Measurements from ENCODE around the gene ZNF260.
"Not testable (repeated sequence)": the region's sequence is repeated elsewhere in the genome, so short reads cannot be mapped to it uniquely, and the experiment has no call there.

Gene ZNF260

DNA sequence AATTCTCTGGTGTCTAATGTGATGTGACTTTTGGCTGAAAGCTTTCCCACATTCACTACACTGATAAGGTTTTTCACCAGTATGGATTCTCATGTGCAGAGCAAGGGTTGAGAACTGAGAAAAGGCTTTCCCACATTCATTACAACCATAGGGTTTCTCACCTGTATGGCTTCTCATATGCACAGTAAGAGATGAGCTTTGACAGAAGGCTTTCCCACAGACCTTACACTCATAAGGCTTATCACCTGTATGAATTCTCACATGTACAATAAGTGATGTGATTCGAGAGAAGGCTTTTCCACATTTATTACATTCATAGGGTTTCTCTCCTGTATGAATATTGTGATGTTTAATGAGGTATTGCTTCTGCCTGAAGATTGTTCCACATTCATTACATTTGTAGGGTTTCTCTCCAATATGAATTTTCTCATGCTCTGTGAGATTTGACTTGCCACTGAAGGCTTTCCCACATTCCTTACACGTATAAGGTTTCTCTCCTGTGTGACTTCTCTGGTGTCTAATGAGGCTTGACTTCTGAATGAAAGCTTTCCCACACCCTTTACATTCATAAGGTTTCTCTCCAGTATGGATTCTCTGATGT lies 14.0 kb downstream of the ZNF260 start:
- H3K4me3 Mint-ChIP-seq = no peak overlapping the region
- peaks cover 28% of the 10 kb centered on the region for H3K9me3 Mint-ChIP-seq
- peaks cover 70% of the 10 kb centered on the region for H3K36me3 Mint-ChIP-seq
- ATAC-seq = no peak
- H3K27ac Mint-ChIP-seq = no peak overlapping the region
- H3K4me1 Mint-ChIP-seq = no peaks in the 10 kb centered on the region
- H3K27me3 Mint-ChIP-seq = no peaks in the 10 kb centered on the region

DNA sequence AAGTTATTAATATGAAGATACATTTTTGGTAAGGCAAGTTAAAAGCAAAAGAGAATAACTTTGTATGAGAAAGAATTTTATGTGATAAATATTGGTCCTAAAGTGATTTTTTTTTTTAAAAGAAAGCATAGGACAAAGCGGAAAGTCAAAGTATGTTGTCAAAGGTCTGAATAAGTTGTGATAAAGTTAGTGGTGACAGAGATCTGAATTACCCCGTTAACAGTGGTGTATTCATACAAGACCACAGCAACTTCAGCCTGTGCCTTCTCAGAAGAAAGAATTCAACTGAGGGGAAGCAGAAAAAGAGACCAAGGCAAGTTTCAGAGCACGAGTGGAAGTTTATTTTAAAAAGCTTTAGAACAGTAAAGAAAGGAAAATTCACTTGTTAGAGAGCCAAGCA lies 19.7 kb downstream of the ZNF260 start:
- ATAC-seq = no peak
- Mint-ChIP-seq H3K9me3 (peaks cover 13% of the 10 kb centered on the region), H3K4me1 (no peaks in the 10 kb centered on the region), H3K27ac (no peak overlapping the region), H3K36me3 (peaks cover 15% of the 10 kb centered on the region), H3K27me3 (no peaks in the 10 kb centered on the region), H3K4me3 (no peak overlapping the region)

DNA sequence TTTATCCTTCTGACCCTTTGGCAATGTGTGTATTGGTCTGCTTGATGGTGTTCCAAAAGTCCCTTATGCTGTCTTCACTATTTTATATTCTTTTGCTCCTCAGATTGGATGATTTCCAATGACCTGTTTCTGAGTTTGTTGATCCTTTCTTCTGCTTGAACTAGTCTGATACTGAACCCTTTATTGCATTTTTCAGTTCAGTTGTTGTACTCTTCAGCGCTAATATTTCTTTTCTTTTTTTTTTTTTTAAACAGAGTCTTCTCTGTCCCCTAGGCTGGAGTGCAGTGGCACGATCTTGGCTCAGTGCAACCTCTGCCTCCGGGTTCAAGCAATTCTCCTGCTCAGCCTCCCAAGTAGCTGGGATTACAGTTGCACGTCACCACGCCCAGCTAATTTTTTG lies 26.1 kb downstream of the ZNF260 start:
- Mint-ChIP-seq H3K36me3 (peaks cover 6% of the 10 kb centered on the region), H3K27ac (no peak overlapping the region), H3K27me3 (no peaks in the 10 kb centered on the region), H3K9me3 (peaks cover 25% of the 10 kb centered on the region), H3K4me3 (no peak overlapping the region), H3K4me1 (no peaks in the 10 kb centered on the region)
- ATAC-seq = no peak

DNA sequence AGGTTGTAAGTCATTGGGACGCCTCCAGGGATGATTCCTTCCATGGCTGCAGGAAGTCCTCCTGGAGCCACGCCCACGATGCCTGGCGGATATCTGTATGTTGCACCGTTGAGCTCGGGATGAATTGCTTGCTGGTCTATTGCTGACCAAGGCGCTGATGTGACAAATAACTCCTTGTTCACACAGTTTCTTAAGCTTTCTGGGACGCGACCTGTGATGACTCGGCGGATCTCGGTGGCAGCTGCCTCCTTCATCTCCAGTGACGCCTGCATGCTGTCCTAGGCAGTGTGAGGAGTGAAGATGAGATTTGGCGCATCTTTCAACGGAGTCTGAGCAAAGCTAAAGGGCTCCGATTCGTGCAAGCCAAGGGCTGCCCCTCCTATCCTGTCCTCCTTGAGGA lies 31.1 kb downstream of the ZNF260 start:
- H3K36me3 Mint-ChIP-seq = no peaks in the 10 kb centered on the region
- ATAC-seq = no peak
- no peak overlapping the region for H3K4me3 Mint-ChIP-seq
- no peak overlapping the region for H3K27ac Mint-ChIP-seq
- H3K9me3 Mint-ChIP-seq = peaks cover 10% of the 10 kb centered on the region
- H3K27me3 Mint-ChIP-seq = no peaks in the 10 kb centered on the region
- H3K4me1 Mint-ChIP-seq = peaks cover 9% of the 10 kb centered on the region

DNA sequence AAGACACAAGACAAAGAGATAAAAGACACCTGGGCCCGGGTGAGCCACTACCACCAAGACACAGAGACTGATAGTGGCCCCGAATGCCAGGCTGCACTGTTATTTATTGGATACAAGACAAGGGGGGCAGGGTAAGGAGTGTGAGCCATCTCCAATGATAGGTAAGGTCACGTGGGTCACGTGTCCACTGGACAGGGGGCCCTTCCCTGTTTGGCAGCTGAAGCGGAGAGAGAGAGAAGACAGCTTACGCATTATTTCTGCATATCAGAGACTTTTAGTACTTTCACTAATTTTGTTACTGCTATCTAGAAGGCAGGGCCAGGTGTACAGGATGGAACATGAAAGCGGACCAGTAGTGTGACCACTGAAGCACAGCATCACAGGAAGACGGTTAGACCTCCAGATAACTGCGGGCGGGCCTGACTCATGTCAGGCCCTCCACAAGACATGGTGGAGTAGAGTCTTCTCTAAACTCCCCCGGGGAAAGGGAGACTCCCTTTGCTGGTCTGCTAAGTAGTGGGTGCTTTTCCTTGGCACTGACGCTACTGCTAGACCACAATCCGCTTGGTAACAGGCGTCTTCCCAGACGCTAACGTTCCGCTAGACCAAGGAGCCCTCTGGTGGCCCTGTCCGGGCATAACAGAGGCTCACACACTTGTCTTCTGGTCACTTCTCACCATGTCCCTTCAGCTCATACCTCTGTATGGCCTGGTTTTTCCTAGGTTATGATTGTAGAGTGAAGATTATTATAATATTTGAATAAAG lies 35.2 kb downstream of the ZNF260 start:
- H3K27ac Mint-ChIP-seq = peak overlapping the region; percentile 76
- not testable (repeated sequence) for ATAC-seq, H3K27me3 Mint-ChIP-seq, H3K36me3 Mint-ChIP-seq, H3K9me3 Mint-ChIP-seq
- H3K4me3 Mint-ChIP-seq = peak overlapping the region; percentile 64
- peaks cover 27% of the 10 kb centered on the region for H3K4me1 Mint-ChIP-seq

DNA sequence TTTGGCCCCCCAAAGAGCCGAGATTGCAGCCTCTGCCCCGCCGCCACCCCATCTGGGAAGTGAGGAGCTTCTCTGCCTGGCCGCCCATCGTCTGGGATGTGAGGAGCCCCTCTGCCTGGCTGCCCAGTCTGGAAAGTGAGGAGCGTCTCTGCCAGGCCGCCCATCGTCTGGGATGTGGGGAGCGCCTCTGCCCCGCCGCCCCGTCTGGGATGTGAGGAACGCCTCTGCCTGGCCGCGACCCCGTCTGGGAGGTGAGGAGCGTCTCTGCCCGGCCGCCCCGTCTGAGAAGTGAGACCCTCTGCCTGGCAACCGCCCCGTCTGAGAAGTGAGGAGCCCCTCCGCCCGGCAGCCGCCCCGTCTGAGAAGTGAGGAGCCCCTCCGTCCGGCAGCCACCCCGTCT lies 37.2 kb downstream of the ZNF260 start:
- peak overlapping the region; percentile 89 for H3K4me3 Mint-ChIP-seq

DNA sequence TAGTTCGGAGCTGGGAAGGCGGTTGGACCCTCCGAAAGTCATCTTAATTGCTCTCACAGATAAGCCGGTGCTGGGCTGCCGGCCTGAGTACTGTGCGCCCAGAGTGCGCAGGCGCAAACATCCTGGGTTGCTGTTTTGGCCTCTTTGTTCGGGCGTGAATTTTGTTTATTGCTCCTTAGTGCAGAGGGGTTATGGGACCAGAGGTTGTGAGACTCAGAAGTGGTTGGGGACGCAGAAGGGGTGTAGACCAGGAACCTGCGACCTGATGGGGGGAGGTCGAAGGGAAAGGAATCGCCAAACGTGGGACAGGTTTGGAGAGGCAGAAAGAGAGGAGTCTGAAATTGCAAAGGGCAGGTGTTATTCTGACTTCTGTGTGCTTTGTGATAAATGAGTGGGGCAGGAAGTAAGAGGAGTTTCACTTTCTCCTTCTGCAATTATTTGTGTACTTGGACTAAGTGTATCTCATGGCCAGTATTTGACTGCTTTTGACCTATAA lies 38.1 kb downstream of the ZNF260 start:
- H3K27ac Mint-ChIP-seq = peak overlapping the region; percentile 96

More for the DNA sequence above, 37.2 kb downstream of the ZNF260 start:
- peaks cover 39% of the 10 kb centered on the region for H3K4me1 Mint-ChIP-seq
- H3K9me3 Mint-ChIP-seq, ATAC-seq, H3K27me3 Mint-ChIP-seq: not testable (repeated sequence)
- H3K36me3 Mint-ChIP-seq = peaks cover 16% of the 10 kb centered on the region
- peak overlapping the region; percentile 96 for H3K27ac Mint-ChIP-seq

DNA sequence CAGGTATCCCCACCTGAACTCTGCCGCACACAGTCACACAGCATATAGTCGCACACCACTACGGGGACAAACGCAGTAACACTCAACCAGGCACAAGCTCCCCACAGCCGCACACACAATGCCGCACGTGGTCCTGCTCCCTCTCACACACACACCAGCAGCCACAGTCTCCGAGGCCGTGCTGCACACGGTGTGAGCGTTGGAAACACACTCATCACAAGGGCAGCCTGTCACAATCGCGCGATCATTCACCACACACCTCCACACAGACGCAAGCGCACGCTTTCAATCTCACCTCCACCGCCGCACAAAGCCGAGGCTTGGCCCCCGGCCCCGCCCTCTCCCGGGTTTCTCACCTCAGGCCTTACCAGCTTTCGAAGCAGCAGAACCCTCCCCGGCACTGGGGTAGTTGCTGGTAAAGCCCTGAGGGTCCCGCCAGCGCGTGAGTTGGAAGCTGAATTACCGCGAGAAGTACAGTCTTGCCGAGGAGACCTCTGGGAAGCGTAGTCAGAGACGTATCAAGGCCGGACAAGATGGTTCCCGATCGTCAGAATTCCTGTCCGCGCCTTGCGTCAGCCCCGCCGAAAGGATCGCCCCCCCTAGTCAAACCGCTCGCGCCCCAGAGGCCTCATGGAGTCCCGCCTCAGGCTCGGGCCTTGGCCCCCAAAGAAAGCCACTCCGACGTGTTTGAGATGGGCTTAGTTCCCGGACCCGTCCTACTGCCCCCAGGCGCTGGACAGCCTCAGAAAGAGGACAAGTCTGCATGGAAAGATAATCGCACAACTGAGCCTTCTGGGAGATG lies 38.8 kb downstream of the ZNF260 start, which contains the start of gene ZNF566:
ZNF566 (minus strand) TSS at position 444 of the 802 bp plus-strand sequence. CDS start 13,004 bp downstream, outside the sequence.
- Mint-ChIP-seq H3K4me3 (peak within 1 kb of the TSS; percentile 89), H3K27ac (peak within 1 kb of the TSS; percentile 96), H3K27me3 (no peaks in the 10 kb centered on the region), H3K4me1 (peaks cover 39% of the 10 kb centered on the region), H3K9me3 (no peaks in the 10 kb centered on the region), H3K36me3 (peaks cover 20% of the 10 kb centered on the region)
- peak; percentile 96 for ATAC-seq

More for the DNA sequence above, 38.1 kb downstream of the ZNF260 start:
- ATAC-seq = peak; percentile 85
- Mint-ChIP-seq H3K27me3 (no peaks in the 10 kb centered on the region), H3K36me3 (peaks cover 20% of the 10 kb centered on the region), H3K4me3 (peak overlapping the region; percentile 89), H3K4me1 (peaks cover 39% of the 10 kb centered on the region), H3K9me3 (no peaks in the 10 kb centered on the region)

DNA sequence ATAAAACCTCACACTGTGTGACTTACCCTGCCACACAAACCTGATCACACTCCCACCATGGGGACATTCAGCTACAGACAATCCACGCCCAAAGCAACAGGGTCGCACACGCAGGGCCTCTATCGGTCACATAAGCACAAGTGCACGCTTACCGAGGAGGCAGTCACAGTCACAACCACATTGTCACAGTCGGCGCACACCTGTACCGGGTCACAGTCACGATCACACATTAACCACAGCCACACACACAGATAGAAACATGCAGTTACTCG lies 39.3 kb downstream of the ZNF260 start:
- Mint-ChIP-seq H3K4me1 (peaks cover 39% of the 10 kb centered on the region), H3K27me3 (no peaks in the 10 kb centered on the region), H3K36me3 (peaks cover 20% of the 10 kb centered on the region), H3K9me3 (no peaks in the 10 kb centered on the region), H3K4me3 (peak overlapping the region; percentile 89), H3K27ac (peak overlapping the region; percentile 96)
- peak; percentile 54 for ATAC-seq

DNA sequence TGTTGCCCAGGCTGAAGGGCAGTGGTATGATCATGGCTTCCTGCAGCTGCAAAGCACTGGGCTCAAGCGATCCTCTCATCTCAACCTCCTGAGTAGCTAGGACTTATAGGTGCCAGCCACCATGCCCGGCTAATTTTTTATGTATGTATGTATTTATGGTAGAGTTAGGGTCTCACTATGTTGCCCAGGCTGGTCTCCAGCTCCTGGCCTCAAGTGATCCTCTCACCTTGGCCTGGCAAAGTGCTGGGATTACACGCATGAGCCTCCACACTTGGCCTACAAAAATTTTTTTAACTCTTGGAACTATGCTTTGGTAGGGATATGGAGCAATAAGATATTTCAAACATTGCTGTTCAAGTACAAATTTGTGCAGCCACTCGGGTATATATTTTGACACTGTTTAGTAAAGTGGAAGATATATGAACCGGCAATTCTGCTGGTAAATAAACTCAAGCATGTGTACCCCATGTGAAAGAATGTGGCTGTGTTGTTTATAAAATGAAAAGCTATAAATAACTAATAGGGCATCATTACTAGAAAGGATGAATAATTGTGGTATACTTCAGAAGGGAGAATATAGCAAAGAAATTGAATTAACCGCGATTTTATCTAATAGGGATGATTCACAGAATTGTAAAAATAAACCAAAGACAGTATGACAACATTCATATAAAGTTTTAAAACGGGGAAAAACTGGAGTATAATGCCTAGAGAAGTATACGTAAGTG lies 39.8 kb downstream of the ZNF260 start:
- H3K36me3 Mint-ChIP-seq = peaks cover 20% of the 10 kb centered on the region
- no peaks in the 10 kb centered on the region for H3K27me3 Mint-ChIP-seq
- ATAC-seq = no peak
- H3K9me3 Mint-ChIP-seq = no peaks in the 10 kb centered on the region
- peak overlapping the region; percentile 89 for H3K4me3 Mint-ChIP-seq
- H3K4me1 Mint-ChIP-seq = peaks cover 43% of the 10 kb centered on the region
- H3K27ac Mint-ChIP-seq = peak overlapping the region; percentile 96

DNA sequence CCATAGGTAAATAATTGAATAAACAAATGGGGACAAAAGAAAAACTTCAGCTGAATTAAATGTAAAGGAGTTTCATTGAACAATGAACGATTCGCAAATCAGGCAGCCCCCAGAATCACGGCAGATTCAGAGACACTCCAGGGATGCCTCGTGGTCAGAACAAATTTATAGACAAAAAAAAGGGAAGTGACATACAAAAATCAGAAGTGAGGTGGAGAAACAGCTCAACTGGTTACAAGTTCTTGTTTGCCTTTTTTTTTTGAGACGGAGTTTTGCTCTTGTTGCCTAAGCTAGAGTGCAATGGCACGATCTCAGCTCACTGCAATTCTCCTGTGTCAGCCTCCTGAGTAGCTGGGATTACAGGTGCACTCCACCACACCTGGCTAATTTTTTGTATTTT lies 44.4 kb downstream of the ZNF260 start:
- peak overlapping the region; percentile 46 for H3K27ac Mint-ChIP-seq
- no peaks in the 10 kb centered on the region for H3K9me3 Mint-ChIP-seq

DNA sequence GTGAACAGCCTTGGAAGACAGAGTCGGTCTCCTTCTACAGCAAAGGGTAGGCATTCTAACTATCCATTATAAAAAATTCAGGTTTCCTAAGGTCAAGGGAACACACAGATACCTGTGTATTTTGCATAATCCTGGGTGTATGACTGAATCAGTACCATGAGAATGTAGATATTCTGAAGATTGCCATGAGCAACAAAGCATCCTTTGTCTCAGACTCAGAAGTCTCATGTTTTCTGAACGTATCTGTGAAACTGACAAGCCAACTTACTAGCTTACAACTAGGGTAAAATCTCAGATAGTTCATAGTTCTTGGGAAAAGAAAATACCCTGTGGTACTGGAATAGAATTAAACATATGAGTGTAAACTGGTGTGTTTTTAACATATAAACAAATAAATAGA lies 45.2 kb downstream of the ZNF260 start:
- Mint-ChIP-seq H3K9me3 (no peaks in the 10 kb centered on the region), H3K4me1 (peaks cover 19% of the 10 kb centered on the region), H3K27me3 (no peaks in the 10 kb centered on the region), H3K36me3 (peaks cover 56% of the 10 kb centered on the region), H3K4me3 (no peak overlapping the region), H3K27ac (no peak overlapping the region)
- no peak for ATAC-seq

More for the DNA sequence above, 44.4 kb downstream of the ZNF260 start:
- Mint-ChIP-seq H3K4me3 (no peak overlapping the region), H3K27me3 (no peaks in the 10 kb centered on the region), H3K36me3 (peaks cover 50% of the 10 kb centered on the region), H3K4me1 (peaks cover 27% of the 10 kb centered on the region)
- ATAC-seq = no peak
